GM21723 (cell line): ENCODE measurements around the gene MC2R.

Experiments used
- ATAC-seq: cut with Tn5 transposase; IDR thresholded peaks from one replicate; pipeline ENCODE4 v1.9.1; 2021; ENCODE audit warnings: mild to moderate bottlenecking, moderate library complexity; ENCODE audit not compliant: unreplicated experiment

MC2R gene

DNA sequence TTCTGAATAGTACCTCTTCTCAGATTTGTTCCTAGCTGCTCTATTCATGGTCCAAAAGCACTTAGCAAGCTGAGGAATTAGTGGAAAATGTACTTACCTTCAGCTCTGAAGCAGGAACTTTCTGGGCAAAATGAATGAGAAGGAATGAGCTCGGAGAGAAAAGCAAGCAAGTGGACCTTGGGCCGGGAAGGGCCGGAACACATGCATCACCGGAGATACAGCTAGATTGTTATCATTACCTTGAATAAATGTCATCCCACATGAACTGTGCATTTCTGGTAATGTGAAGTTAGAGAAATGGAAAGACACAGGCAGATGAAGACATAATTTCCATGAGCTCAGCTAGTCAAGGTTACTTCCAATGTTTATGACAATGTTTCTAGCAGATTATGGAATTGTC is at the start of gene MC2R:
Gene MC2R (minus strand): TSS at position 146 of the 400 bp plus-strand sequence. CDS start 30,018 bp downstream, outside the sequence.
- no peak for ATAC-seq

DNA sequence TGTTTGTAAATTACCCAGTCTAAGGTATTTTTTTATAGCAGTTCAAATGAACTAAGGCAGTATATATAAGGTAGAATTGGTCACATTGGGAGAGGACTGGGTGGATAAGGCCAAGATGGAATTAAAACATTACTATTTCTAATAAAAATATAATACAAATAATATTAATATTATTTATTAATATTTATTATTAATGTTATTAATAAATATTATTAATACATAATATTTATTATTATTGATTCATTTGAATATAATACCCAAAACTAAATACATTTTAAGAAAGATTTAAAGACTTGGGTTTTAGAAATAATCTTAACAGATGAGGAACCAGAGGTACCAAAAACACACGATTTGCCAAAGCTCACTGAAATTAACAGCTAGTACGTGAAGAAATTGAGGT is 30.5 kb upstream of the MC2R start:
- no peak for ATAC-seq

DNA sequence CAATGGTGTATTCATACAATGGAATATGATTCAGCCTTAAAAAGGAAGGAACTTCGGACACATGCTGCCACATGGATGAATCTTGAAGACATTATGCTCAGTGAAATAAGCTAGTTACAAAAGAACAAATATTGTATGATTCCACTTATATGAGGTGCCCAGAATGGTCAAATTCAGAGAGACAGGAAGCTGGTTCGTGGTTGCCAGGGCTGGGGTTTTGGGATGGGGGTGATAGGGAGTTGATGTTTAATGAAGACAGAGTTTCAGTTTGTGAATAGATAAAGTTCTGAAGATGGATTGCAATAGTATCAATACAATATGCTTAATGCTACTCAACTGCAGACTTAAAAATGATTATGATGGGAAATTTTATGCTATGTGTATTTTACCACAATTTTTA is 28.0 kb upstream of the MC2R start:
- ATAC-seq, result no peak

DNA sequence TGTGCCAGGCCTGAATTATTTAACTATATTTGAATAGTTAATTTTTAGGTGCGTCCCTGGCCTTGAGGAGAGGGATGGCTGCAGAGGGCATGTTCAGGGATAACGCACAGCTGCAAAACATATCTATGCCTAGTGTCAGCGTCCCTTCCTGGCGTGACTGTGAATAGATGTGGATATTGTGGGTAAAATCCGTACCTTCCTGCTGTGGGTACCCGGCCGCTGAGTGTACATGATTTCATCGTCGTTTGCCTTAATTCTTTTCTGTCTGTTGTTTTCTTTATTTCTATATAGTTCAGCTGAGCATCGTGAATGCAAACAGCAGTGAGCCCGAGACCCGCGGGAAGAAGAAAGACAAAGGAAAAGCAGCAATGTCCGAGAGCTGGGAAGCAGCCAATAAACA is 25.0 kb upstream of the MC2R start:
- ATAC-seq, result no peak

DNA sequence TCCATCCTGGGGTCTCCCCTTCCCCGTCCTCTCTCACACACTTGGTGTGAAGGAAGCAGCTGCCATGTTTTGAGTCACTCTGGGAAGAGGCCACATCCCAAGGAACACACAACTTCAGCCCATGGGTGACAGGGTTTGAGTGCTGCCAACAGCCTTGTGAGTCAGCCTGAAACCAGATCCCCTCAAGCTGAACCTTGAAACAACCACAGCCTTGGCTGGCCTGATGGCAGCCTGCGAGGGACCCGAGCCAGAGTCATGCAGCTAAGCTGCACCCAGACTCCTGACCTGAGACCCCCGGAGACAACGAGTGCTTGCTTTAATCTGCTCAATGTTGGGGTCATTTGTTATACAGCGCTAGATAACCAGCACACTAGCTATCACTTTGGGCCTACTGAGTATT is 19.3 kb upstream of the MC2R start:
- no peak for ATAC-seq

DNA sequence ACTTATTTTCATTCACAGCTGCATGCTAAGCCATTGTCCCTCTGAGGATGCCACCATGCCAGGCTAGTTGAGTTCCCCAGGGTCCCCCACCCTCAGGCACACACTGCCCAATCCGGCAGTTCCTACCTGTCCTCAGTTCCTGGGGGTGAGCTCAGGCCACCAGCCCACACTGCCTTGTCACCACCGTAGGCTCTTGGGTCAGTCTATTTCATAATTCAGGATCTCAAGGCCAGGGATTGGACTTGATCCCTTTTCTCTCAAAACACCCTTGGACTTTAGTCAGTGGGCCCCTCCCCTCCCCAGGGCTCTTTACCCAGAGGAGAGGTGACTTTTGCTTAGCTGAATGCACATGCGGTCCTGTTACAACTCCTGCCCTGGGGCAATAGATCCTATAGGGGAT is 18.7 kb upstream of the MC2R start:
- no peak for ATAC-seq

DNA sequence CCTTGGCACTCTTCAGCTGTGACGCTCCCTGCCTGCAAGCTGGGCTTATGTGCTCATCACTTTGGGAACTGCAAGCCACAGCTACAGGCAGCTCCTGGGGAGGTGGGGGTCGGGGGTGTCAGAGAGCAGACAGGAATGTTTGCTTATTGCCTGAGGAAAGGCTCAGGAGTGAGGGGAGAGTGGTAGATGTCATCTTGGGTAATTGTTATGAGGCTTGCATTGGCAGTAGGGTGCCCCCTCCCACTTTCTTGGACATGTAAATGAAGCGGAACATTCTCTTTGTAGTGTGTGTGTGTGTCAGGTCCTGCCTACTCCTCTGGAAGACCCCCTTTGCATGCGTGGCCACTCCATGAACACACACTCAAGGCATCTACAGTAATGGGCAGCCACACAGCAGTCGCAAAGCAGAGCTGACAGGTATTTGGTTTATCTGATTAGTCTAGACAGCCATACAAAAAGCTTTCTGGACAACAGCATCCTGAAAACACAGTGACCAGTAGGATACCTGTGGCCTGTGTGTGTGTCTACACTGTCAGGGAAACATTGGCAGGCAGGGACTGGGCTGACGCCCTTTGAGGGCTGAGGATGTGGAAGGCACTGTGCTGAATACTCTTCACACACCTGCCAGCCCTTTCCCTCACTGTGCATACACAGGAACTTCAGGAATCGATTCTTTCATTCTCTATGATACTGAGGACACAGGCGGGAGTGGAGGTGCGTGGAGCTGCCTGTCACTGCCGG is 17.1 kb upstream of the MC2R start:
- ATAC-seq, result no peak

DNA sequence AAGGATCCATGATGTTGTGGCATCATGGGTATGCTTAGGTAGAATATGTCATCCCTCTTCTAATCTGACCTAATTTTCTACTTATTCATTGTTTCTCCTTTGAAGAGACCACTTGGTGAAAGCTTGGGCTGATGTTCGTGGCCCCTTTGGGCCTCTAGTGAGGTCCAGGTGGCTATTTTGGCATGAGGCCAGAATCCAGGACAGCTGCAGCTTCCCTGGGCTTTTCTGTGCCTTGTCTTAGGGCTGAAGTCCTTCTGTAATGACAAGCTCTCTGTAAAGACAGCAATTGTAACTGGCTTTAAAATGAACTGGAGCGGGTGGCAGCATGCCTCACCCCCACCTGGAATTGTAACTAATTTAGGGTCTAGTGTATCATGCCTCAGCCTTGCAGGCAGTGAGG is 15.6 kb upstream of the MC2R start:
- no peak for ATAC-seq

DNA sequence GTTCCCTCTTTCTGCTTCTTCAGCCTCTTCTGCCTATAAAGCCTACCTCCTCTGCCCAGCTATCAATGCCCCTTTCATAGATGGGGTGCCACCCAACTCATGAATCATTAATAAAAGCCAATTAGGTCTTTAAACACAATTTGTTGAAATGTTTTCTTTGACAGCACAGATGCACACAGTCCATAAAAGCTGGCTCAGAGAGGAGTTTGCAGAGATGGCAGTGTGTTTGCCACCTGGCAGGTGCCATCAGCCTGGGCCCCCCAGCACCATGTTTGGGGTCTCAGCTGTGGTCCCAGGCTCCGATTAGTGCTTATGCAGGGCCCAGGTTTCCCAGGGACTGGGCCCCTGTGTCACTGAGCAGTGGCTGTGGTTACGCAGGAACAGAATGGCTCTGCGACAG is 7.9 kb upstream of the MC2R start:
- ATAC-seq, result no peak

DNA sequence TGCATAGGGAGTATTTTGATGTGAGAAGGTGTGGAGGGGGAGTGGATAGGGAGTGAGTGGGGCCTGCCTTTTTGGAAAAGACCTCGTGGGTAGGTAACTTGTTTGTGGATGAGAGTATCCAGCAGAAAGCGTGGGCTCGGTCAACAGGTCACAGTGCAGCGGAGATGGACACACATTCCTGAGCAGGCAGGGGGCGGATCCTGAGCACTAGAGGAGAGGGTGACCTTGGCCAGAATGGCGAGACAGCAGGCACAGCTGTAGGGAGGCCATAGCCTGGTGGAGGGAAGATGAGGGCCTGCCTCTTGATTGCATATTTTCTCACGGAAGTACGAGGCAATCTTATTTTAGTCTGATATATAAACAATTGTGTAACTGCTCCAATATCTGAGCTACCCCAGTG is 3.6 kb upstream of the MC2R start:
- ATAC-seq, result no peak

DNA sequence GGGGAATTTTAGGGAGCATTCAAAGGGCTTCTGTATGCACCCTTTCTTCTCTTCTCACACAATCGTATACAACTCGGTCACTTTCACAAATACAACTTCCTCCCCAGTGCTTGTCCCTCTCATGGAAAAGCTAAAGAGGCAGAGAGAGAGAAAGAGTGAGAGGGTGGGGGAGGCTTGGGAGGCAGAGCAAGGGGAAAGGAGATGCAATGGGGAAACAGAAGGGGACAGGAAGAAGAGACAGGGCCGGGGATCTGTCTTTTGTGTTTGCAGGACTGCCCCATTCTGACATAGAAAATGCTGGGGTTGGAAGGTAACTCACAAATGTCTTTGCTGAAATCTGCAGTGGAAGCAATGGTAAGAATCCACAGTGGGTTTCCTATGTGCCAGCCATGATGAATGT is 2.1 kb upstream of the MC2R start:
- no peak for ATAC-seq

DNA sequence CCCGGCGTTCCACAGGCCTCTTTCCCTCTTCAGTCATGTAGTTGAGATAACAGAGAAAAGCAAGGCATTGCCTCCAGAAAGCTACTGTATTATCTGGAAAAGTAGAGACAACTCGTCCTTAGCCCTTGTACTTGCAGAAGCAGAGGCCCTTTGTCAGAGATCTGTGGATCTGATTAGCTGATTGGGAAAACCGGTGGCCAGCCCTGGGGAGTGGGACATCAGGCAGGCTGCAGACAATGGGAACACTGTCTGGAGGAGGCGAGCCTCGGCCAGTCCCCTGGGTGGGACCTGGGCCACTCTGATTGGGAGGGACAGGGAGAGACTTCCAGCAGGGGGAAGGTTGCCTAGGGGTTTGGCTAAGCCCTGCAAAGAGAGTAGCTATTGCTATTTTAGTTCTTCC is 1.2 kb upstream of the MC2R start:
- ATAC-seq, result no peak

DNA sequence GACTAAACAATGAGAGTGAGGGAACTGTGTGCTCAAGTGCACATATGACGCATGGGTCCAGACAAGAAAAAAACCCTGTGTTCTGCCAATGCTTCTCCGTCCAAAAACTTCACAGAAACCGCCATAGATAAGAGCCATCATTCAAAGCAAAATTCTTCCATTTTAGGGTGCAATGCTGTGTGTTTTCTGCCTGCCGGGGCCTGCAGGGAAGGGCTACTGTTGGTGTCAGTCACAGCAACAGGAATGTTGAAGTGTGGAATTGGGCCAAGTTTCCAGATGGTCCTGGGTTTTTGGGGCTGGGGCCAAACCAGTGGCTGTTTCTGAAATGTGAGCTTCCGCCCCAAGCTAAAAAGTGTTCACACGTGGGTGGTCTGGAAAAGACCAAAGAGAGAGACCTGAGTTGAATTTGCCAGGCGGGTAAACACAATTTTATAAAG is 677 bp upstream of the MC2R start:
- ATAC-seq, result no peak

DNA sequence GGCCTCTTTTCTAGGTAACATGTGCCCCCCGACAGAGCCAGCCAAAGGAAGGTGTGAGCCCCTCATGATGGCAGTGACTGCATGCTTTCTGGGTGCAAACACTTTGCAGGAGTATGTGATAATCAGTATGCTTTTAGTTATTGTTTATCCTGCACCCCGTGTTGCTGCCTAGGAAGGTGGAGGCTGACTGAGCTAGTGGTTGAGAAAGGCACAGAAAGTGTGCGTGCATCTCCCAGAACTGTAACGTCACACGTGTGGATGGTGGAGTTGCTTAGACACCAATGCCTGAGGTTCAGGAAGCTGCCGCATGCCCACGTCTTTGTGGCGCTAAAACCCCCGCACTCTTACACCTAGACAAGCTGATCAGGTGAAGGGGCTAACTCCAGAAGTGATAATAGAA is 580 bp downstream of the MC2R start:
- no peak for ATAC-seq

DNA sequence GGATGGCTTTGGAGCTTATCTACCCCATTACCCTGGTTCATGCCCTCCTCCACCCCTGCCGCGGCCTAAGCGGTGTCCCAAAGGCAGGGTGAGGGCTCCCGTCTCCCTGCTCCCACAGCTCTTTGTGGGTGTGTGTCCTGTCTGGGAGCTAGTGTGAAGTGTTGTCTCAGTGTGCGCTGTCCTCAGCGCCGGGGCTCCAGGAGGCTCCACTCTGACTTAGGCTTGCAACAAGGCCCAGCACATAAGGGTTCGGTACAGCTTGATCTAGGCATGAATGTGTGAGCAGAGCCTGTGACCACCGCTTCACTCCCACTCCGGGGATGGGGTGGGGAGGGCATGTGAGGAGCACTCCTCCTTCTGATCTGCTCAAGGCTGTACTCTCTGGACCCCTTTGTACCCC is 1.2 kb downstream of the MC2R start:
- no peak for ATAC-seq

DNA sequence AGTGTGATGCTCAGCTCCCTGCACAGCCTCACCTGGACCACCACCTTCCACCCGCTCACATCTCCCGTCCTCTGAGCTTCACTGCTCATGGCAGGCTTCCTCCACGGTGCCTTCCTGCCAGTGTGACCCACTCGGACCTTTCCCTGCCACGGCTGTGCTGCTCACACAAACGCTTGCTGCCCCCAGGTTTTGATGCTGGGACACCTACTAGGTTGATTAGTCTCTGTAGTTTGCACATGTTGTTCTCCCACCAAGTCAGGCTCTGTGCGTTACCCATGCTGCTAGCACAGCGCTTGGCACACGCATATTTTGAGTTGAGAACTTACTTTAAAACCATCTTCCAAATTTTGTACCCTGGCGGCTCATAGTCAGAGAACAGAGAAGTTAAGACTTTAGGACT is 2.1 kb downstream of the MC2R start:
- ATAC-seq, result no peak

DNA sequence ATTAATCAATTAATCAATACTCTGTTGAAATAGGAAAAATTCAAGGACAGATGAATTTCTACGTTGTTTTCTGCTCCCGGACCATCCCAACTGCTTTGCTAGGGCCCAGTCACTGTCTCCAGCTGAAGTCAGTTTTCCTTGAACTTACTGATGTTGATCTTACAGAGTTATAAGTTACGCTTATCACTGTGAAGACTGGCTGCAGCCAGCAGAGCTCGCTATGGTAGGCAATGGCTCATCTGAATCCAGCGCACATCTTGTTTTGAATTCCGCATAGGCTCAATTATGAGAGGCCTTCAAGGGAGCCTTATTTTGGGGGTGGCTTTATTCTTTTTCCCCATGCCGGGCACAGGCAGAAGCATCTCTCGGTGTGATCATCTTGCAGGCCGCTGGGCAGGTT is 2.7 kb downstream of the MC2R start:
- no peak for ATAC-seq

DNA sequence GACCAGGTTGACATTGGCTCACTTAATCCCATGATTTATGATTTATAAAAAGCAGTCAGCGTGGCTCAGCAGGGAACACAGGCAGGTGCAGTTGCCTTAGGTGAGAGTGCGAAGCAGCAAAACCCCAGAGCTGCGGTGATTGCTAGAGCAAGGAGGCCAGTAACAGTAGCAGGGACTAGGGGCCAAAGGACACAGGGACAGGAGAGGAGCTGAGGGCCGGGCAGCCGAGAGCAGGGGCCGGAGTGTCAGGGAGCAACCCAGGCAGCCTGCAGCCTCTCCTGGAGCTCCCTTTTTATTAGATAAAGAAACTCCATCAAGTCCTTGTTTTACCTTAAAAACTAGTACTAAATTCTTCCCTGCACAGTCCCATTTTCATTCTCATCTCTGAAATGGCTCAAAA is 4.3 kb downstream of the MC2R start:
- no peak for ATAC-seq

DNA sequence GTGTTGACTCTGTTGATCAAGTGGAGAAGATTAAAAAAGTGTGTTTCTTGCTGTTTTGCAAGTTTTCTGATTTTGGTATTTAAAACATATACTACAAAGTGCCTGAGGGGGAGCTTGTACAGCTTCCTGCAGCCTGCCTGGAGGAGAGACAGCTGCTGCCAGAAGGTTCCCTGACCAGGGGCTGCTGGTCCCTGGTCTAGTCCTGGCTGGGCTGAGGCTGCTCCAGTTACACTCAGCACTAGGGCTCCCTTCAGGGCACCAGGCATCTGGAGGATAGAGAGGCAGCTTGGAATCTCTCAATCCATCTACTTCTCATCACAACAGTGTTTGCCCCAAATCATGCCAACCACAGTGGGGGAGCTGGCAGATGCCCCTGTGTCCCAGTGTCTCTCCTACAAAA is 4.8 kb downstream of the MC2R start:
- ATAC-seq, result no peak

DNA sequence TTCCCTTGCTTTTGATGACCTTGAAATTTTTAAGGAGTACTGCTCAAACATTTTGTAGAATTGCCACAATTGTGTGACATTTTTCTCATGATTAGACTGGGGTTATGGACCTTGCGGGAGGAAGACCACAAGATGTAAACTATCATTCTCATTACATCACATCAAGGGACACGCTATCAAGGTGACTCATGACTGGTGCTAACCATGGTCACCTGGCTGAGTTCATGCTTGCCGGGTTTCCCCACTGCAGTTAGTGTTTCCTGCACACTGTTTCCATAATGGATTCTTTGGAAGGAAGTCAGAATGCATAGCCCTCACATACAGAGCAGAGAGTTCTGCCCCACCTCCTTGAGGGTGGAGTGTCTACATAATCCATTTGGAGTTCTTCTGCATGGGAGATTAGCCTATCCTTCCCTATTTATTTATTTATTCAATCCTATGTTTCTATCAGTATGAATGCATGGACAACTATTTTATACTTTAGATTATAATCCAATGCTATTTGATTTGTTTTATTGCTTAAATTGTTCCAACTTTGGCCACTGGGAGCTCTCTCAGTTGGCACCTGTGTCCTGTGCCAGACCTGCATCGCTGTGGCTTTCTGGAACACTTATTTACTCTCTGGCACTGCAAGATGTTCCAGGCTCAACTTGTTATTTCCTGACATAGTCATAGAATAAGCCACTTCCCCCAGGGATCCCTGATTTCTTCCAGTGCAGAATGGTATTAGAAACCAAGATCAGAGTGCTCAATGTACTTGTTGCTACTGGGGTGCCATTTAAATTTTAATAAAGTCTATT is 6.0 kb downstream of the MC2R start:
- no peak for ATAC-seq

DNA sequence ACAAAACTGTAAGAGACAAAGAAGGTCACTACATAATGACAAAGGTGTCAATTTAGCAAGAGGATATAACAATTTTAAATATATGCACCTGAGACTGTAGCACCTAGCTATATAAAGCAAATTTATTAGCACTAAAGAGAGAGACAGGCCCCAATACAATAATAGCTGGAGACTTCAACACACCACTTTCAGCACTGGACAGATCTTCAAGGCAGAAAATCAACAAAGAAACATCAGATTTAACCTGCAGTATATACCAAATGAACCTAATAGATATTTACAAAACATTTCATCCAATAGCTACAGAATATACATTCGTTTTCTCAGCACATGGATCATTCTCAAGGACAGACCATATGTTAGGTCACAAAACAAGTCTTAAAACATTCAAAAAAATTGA is 14.7 kb downstream of the MC2R start:
- ATAC-seq, result no peak

DNA sequence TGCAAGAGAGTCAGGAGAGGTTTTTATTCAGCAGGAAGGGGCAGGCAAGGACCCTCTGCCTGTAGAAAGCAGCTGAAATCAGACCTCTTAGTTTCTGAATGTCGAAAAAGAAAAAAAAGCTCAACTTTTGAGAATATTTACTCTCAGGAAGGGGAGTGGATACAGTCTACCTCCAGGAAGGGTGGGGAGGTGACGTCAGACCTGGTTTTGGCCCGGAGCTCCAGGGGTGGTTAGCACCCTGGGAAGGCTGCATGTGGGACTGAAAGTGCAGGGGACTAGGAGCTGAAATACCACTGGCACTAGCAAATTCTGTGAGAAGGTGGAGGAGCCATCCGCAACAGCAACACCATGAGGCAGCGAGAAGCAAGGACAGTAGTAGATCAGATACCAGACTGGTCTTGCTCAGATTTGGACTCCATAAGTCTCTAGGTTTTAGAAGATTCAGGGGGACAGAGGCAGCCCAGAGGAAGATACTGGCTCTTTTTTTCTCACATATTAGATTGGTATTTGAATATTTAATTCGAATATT is 19.8 kb downstream of the MC2R start:
- no peak for ATAC-seq
